ENCODE results near the gene FCER1A.
A peak's percentile ranks its signal among the peaks of the same experiment; 100 is the strongest.
"Not testable (repeated sequence)": the region's sequence is repeated elsewhere in the genome, so short reads cannot be mapped to it uniquely, and the experiment has no call there.

FCER1A gene

GRCh38 chr1:159315381-159315780 is 13.2 kb downstream of the FCER1A start:
- no peak for TF ChIP-seq CTCF (conservative IDR thresholded peaks at IDR 0.05; ENCODE audit: low read length)
- DNase-seq (ENCODE audit: low read depth) = no peak
- H3K4me3 ChIP-seq (ENCODE audit: low read length) = no peak overlapping the region

GRCh38 chr1:159318784-159319551 is 16.8 kb downstream of the FCER1A start:
- H3K4me3 ChIP-seq (ENCODE audit: low read length) = no peak overlapping the region
- TF ChIP-seq CTCF (conservative IDR thresholded peaks at IDR 0.05; ENCODE audit: low read length) = no peak
- no peak for DNase-seq (ENCODE audit: low read depth)

- TF ChIP-seq CTCF (conservative IDR thresholded peaks at IDR 0.05; ENCODE audit: low read length) = no peak
- no peak for DNase-seq (ENCODE audit: low read depth)
- no peak overlapping the region for H3K4me3 ChIP-seq (ENCODE audit: low read length)
Observed at GRCh38 chr1:159334797-159335196, 32.7 kb downstream of the FCER1A start.

- H3K4me3 ChIP-seq (ENCODE audit: low read length) = no peak overlapping the region
- no peak for TF ChIP-seq CTCF (conservative IDR thresholded peaks at IDR 0.05; ENCODE audit: low read length)
- DNase-seq (ENCODE audit: low read depth) = no peak
Observed at GRCh38 chr1:159338018-159338417, 35.9 kb downstream of the FCER1A start.

GRCh38 chr1:159339536-159339935 is 37.4 kb downstream of the FCER1A start:
- no peak for TF ChIP-seq CTCF (conservative IDR thresholded peaks at IDR 0.05; ENCODE audit: low read length)
- no peak overlapping the region for H3K4me3 ChIP-seq (ENCODE audit: low read length)
- peak; percentile 17 for DNase-seq (ENCODE audit: low read depth)

GRCh38 chr1:159341736-159342135 is 39.6 kb downstream of the FCER1A start:
- TF ChIP-seq CTCF (conservative IDR thresholded peaks at IDR 0.05; ENCODE audit: low read length) = no peak
- DNase-seq (ENCODE audit: low read depth) = peak; percentile 1
- H3K4me3 ChIP-seq (ENCODE audit: low read length) = no peak overlapping the region

GRCh38 chr1:159342761-159343425 is 40.8 kb downstream of the FCER1A start:
- no peak for TF ChIP-seq CTCF (conservative IDR thresholded peaks at IDR 0.05; ENCODE audit: low read length)
- H3K4me3 ChIP-seq (ENCODE audit: low read length) = no peak overlapping the region

GRCh38 chr1:159349374-159349773 is 47.2 kb downstream of the FCER1A start:
- not testable (repeated sequence) for DNase-seq (ENCODE audit: low read depth)

More at GRCh38 chr1:159342761-159343425, 40.8 kb downstream of the FCER1A start:
- DNase-seq (ENCODE audit: low read depth) = no peak

More at GRCh38 chr1:159349374-159349773, 47.2 kb downstream of the FCER1A start:
- H3K4me3 ChIP-seq (ENCODE audit: low read length) = not testable (repeated sequence)

All from AG10803 (cell line).